Measurements from ENCODE around the gene CELF2. TPM values are rescaled to one million over a fixed set of nuclear protein-coding genes. Genes with fewer than 3 reads are reported as not detected.

Gene CELF2
- total RNA-seq, 1 donor from 2014 or later, result 31.8 TPM

- Histone ChIP-seq H3K4me3 (ENCODE audit: low read length in 3 of 3) (no peak overlapping the region), H3K9ac (ENCODE audit: low read depth in 1 of 3, low read length in 3 of 3) (no peak overlapping the region), H3K4me1 (ENCODE audit: control insufficient read depth in 3 of 3, insufficient read depth in 3 of 3, low read length in 3 of 3) (peaks cover 0 to 8% (median 0%) of the 10 kb centered on the region in 3 donors)
Observed at GRCh38 chr10:11334436-11334835, 316.8 kb downstream of the CELF2 start.

GRCh38 chr10:11335167-11335652, 317.5 kb downstream of the CELF2 start:
- no peak overlapping the region for H3K4me3 ChIP-seq (ENCODE audit: low read length in 3 of 3)
- no peak overlapping the region for H3K27ac ChIP-seq (ENCODE audit: low read depth, low read length)
- H3K9ac ChIP-seq (ENCODE audit: low read depth in 1 of 3, low read length in 3 of 3), result no peak overlapping the region
- peaks cover 0 to 5% (median 0%) of the 10 kb centered on the region in 3 donors for H3K4me1 ChIP-seq (ENCODE audit: control insufficient read depth in 3 of 3, insufficient read depth in 3 of 3, low read length in 3 of 3)
- peaks cover 0 to 5% (median 4%) of the 10 kb centered on the region in 3 donors for H3K27me3 ChIP-seq (ENCODE audit: control insufficient read depth in 3 of 3, insufficient read depth in 3 of 3, low read length in 3 of 3)
- H3K9me3 ChIP-seq (ENCODE audit: control insufficient read depth in 3 of 3, low read length in 3 of 3), result no peaks in the 10 kb centered on the region
- peaks cover 0 to 2% (median 0%) of the 10 kb centered on the region in 3 donors for H3K36me3 ChIP-seq (ENCODE audit: control insufficient read depth in 3 of 3, insufficient read depth in 3 of 3, low read length in 3 of 3)

More at GRCh38 chr10:11334436-11334835, 316.8 kb downstream of the CELF2 start:
- H3K27me3 ChIP-seq (ENCODE audit: control insufficient read depth in 3 of 3, insufficient read depth in 3 of 3, low read length in 3 of 3), result peaks cover 0 to 4% (median 4%) of the 10 kb centered on the region in 3 donors
- no peak overlapping the region for H3K27ac ChIP-seq (ENCODE audit: low read depth, low read length)
- peaks cover 0 to 2% (median 0%) of the 10 kb centered on the region in 3 donors for H3K36me3 ChIP-seq (ENCODE audit: control insufficient read depth in 3 of 3, insufficient read depth in 3 of 3, low read length in 3 of 3)
- no peaks in the 10 kb centered on the region for H3K9me3 ChIP-seq (ENCODE audit: control insufficient read depth in 3 of 3, low read length in 3 of 3)

GRCh38 chr10:11335881-11336430, 318.3 kb downstream of the CELF2 start:
- Histone ChIP-seq H3K9me3 (ENCODE audit: control insufficient read depth in 3 of 3, low read length in 3 of 3) (no peaks in the 10 kb centered on the region), H3K36me3 (ENCODE audit: control insufficient read depth in 3 of 3, insufficient read depth in 3 of 3, low read length in 3 of 3) (peaks cover 0 to 2% (median 0%) of the 10 kb centered on the region in 3 donors), H3K9ac (ENCODE audit: low read depth in 1 of 3, low read length in 3 of 3) (no peak overlapping the region), H3K27me3 (ENCODE audit: control insufficient read depth in 3 of 3, insufficient read depth in 3 of 3, low read length in 3 of 3) (peaks cover 0 to 6% (median 4%) of the 10 kb centered on the region in 3 donors), H3K4me1 (ENCODE audit: control insufficient read depth in 3 of 3, insufficient read depth in 3 of 3, low read length in 3 of 3) (peaks cover 0 to 3% (median 0%) of the 10 kb centered on the region in 3 donors), H3K27ac (ENCODE audit: low read depth, low read length) (no peak overlapping the region), H3K4me3 (ENCODE audit: low read length in 3 of 3) (no peak overlapping the region)

- Histone ChIP-seq H3K27ac (ENCODE audit: low read depth, low read length) (no peak overlapping the region), H3K9me3 (ENCODE audit: control insufficient read depth in 3 of 3, low read length in 3 of 3) (no peaks in the 10 kb centered on the region), H3K4me1 (ENCODE audit: control insufficient read depth in 3 of 3, insufficient read depth in 3 of 3, low read length in 3 of 3) (peaks cover 0 to under 1% (median 0%) of the 10 kb centered on the region in 3 donors), H3K36me3 (ENCODE audit: control insufficient read depth in 3 of 3, insufficient read depth in 3 of 3, low read length in 3 of 3) (peaks cover 0 to 2% (median 0%) of the 10 kb centered on the region in 3 donors), H3K4me3 (ENCODE audit: low read length in 3 of 3) (no peak overlapping the region), H3K9ac (ENCODE audit: low read depth in 1 of 3, low read length in 3 of 3) (no peak overlapping the region), H3K27me3 (ENCODE audit: control insufficient read depth in 3 of 3, insufficient read depth in 3 of 3, low read length in 3 of 3) (peaks cover 0 to 6% (median 4%) of the 10 kb centered on the region in 3 donors)
Observed at GRCh38 chr10:11336722-11337162, 319.1 kb downstream of the CELF2 start.

GRCh38 chr10:11337516-11337915, 319.8 kb downstream of the CELF2 start:
- Histone ChIP-seq H3K9ac (ENCODE audit: low read depth in 1 of 3, low read length in 3 of 3) (no peak overlapping the region), H3K27me3 (ENCODE audit: control insufficient read depth in 3 of 3, insufficient read depth in 3 of 3, low read length in 3 of 3) (peaks cover 0 to 6% (median 4%) of the 10 kb centered on the region in 3 donors), H3K36me3 (ENCODE audit: control insufficient read depth in 3 of 3, insufficient read depth in 3 of 3, low read length in 3 of 3) (peaks cover 0 to 2% (median 0%) of the 10 kb centered on the region in 3 donors), H3K27ac (ENCODE audit: low read depth, low read length) (no peak overlapping the region), H3K4me3 (ENCODE audit: low read length in 3 of 3) (no peak overlapping the region), H3K9me3 (ENCODE audit: control insufficient read depth in 3 of 3, low read length in 3 of 3) (no peaks in the 10 kb centered on the region), H3K4me1 (ENCODE audit: control insufficient read depth in 3 of 3, insufficient read depth in 3 of 3, low read length in 3 of 3) (no peaks in the 10 kb centered on the region)

- H3K4me3 ChIP-seq (ENCODE audit: low read length in 3 of 3), result no peak overlapping the region
- H3K27ac ChIP-seq (ENCODE audit: low read depth, low read length), result no peak overlapping the region
Observed at GRCh38 chr10:11338160-11338844, 320.6 kb downstream of the CELF2 start.

GRCh38 chr10:11339013-11339412, 321.3 kb downstream of the CELF2 start:
- Histone ChIP-seq H3K4me1 (ENCODE audit: control insufficient read depth in 3 of 3, insufficient read depth in 3 of 3, low read length in 3 of 3) (no peaks in the 10 kb centered on the region), H3K4me3 (ENCODE audit: low read length in 3 of 3) (no peak overlapping the region), H3K27me3 (ENCODE audit: control insufficient read depth in 3 of 3, insufficient read depth in 3 of 3, low read length in 3 of 3) (peaks cover 0 to 6% (median 4%) of the 10 kb centered on the region in 3 donors), H3K9me3 (ENCODE audit: control insufficient read depth in 3 of 3, low read length in 3 of 3) (no peaks in the 10 kb centered on the region), H3K36me3 (ENCODE audit: control insufficient read depth in 3 of 3, insufficient read depth in 3 of 3, low read length in 3 of 3) (peaks cover 0 to 2% (median 0%) of the 10 kb centered on the region in 3 donors), H3K9ac (ENCODE audit: low read depth in 1 of 3, low read length in 3 of 3) (no peak overlapping the region), H3K27ac (ENCODE audit: low read depth, low read length) (no peak overlapping the region)

More at GRCh38 chr10:11338160-11338844, 320.6 kb downstream of the CELF2 start:
- Histone ChIP-seq H3K9me3 (ENCODE audit: control insufficient read depth in 3 of 3, low read length in 3 of 3) (no peaks in the 10 kb centered on the region), H3K4me1 (ENCODE audit: control insufficient read depth in 3 of 3, insufficient read depth in 3 of 3, low read length in 3 of 3) (no peaks in the 10 kb centered on the region), H3K27me3 (ENCODE audit: control insufficient read depth in 3 of 3, insufficient read depth in 3 of 3, low read length in 3 of 3) (peaks cover 0 to 6% (median 4%) of the 10 kb centered on the region in 3 donors), H3K9ac (ENCODE audit: low read depth in 1 of 3, low read length in 3 of 3) (no peak overlapping the region), H3K36me3 (ENCODE audit: control insufficient read depth in 3 of 3, insufficient read depth in 3 of 3, low read length in 3 of 3) (peaks cover 0 to 2% (median 0%) of the 10 kb centered on the region in 3 donors)

GRCh38 chr10:11339660-11340059, 322.0 kb downstream of the CELF2 start:
- no peaks in the 10 kb centered on the region for H3K9me3 ChIP-seq (ENCODE audit: control insufficient read depth in 3 of 3, low read length in 3 of 3)
- peaks cover 0 to 6% (median 5%) of the 10 kb centered on the region in 3 donors for H3K27me3 ChIP-seq (ENCODE audit: control insufficient read depth in 3 of 3, insufficient read depth in 3 of 3, low read length in 3 of 3)
- H3K4me3 ChIP-seq (ENCODE audit: low read length in 3 of 3), result no peak overlapping the region
- H3K4me1 ChIP-seq (ENCODE audit: control insufficient read depth in 3 of 3, insufficient read depth in 3 of 3, low read length in 3 of 3), result no peaks in the 10 kb centered on the region
- H3K9ac ChIP-seq (ENCODE audit: low read depth in 1 of 3, low read length in 3 of 3), result no peak overlapping the region
- H3K27ac ChIP-seq (ENCODE audit: low read depth, low read length), result no peak overlapping the region
- peaks cover 0 to 2% (median 0%) of the 10 kb centered on the region in 3 donors for H3K36me3 ChIP-seq (ENCODE audit: control insufficient read depth in 3 of 3, insufficient read depth in 3 of 3, low read length in 3 of 3)

GRCh38 chr10:11341283-11341960, 323.8 kb downstream of the CELF2 start:
- H3K4me1 ChIP-seq (ENCODE audit: control insufficient read depth in 3 of 3, insufficient read depth in 3 of 3, low read length in 3 of 3), result peaks cover 0 to 2% (median 0%) of the 10 kb centered on the region in 3 donors
- peaks cover 0 to 7% (median 6%) of the 10 kb centered on the region in 3 donors for H3K27me3 ChIP-seq (ENCODE audit: control insufficient read depth in 3 of 3, insufficient read depth in 3 of 3, low read length in 3 of 3)
- H3K4me3 ChIP-seq (ENCODE audit: low read length in 3 of 3), result no peak overlapping the region
- H3K36me3 ChIP-seq (ENCODE audit: control insufficient read depth in 3 of 3, insufficient read depth in 3 of 3, low read length in 3 of 3), result no peaks in the 10 kb centered on the region
- no peaks in the 10 kb centered on the region for H3K9me3 ChIP-seq (ENCODE audit: control insufficient read depth in 3 of 3, low read length in 3 of 3)
- no peak overlapping the region for H3K9ac ChIP-seq (ENCODE audit: low read depth in 1 of 3, low read length in 3 of 3)
- no peak overlapping the region for H3K27ac ChIP-seq (ENCODE audit: low read depth, low read length)
